ENCODE results near the gene CALD1.

DNA sequence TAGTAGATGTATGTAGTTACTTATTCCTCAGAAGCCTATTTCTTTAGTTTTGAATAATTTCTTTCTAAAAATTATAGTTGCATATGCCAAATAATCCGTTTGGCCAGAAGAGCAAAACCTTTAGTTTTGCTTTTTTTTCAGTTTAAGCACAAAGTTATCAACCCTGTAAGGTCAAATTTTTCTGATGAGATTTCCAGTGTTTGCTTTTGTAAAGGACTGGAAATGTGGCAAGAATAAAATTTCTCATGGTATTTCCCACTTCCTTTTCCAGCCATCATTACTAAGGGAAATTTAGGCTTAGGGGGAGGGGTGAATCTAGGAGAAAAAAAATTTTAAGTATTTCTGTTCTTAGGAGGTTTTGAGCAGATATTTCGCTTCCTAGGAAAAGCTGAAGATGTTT is 7.6 kb downstream of the CALD1 start:
- no peak for TF ChIP-seq GATA1 (IDR thresholded peaks at IDR 0.05; ENCODE audit: low read depth, low read length)
- TF ChIP-seq POLR2A (IDR thresholded peaks at IDR 0.05; ENCODE audit: low read length) = no peak
